Right cardiac atrium (tissue), 5 donors: ENCODE measurements around the gene OR56A1. TPM values are rescaled to one million over a fixed set of nuclear protein-coding genes. Genes with fewer than 3 reads are reported as not detected.

Source experiments
- ATAC-seq, 2 donors: fragments of 200-7000 bp; cut with Tn5 transposase; one replicate each; pipeline versions ENCODE4 v1.8.0 to v1.9.1; 2020; ENCODE audit warnings: moderate library complexity in 2 of 2, mild to moderate bottlenecking in 1 of 2
- DNase-seq, 3 donors: peaks; one replicate each; pipeline ENCODE4 v3.0.0-alpha.2; 2020
- H3K27ac ChIP-seq: one replicate; pipeline ENCODE4 v1.5.1; 2013; ENCODE audit warnings: mild to moderate bottlenecking, low read length, control low read depth, moderate library complexity
- H3K27me3 ChIP-seq: one replicate; pipeline ENCODE4 v1.6.1; 2013; ENCODE audit not compliant: control insufficient read depth, insufficient read depth
- H3K4me1 ChIP-seq: one replicate; pipeline ENCODE4 v1.6.1; 2013; ENCODE audit warnings: low read length; ENCODE audit not compliant: control insufficient read depth, insufficient read depth
- H3K4me3 ChIP-seq: one replicate; pipeline ENCODE4 v1.5.1; 2013; ENCODE audit warnings: low read length, control low read depth
- H3K9me3 ChIP-seq: one replicate; pipeline ENCODE4 v1.6.1; 2013; ENCODE audit warnings: low read length; ENCODE audit not compliant: control insufficient read depth
- WGBS: extraction: QIAGEN DNeasy Blood & Tissue Kit; methylation state at CpG from one replicate; pipeline ENCODE4 v1.1.7; 2013; 5-methylcytosine and 5-hydroxymethylcytosine counted together
- intact Hi-C, 4 donors: fragments of 100-400 bp; cut with DNase I; formaldehyde crosslinking; loops; one replicate each; pipeline versions ENCODE4 v1.11.0 to v1.14.0; 2022 to 2023
- polyA plus RNA-seq: library from polyadenylated mRNA; stranded (reverse); fragments of 200-250 nt; gene quantifications from one replicate; pipeline ENCODE4 v1.2.3, GENCODE V29; 2013
- total RNA-seq, 4 donors: library from RNA; stranded (reverse); fragmentation: NEBNext Ultra II Directional; extraction: Animal tissue kit (Norgen Biotek cat#: 25700); gene quantifications; one replicate each; pipeline ENCODE4 v1.2.1, GENCODE V29; 2021
- donor health status: healthy with polysubstance abuse.
- donor health status: DM: no; HTN: yes; CAD: no.
- donor health status: DM: no; HTN: no; CAD: no.
- donor health status: DM: no; HTN: yes; CAD: no; lungs with severe emphysema.
- donor health status: DM: yes; HTN: yes; CAD: no.

Gene OR56A1
- total and polyA plus RNA-seq, 5 donors: not detected

GRCh38 chr11:6027501-6027900 is 3.1 kb downstream of the OR56A1 start:
- Histone ChIP-seq H3K4me3 (no peak overlapping the region), H3K27me3 (no peaks in the 10 kb centered on the region), H3K4me1 (no peaks in the 10 kb centered on the region), H3K9me3 (no peaks in the 10 kb centered on the region), H3K27ac (no peak overlapping the region)
- 89% methylated on average over 1 of the region's 1 CpG for WGBS
- DNase-seq (no peak), ATAC-seq (no peak)
- intact Hi-C loops: loop anchor here in 3 of 4 donors (5.0 to 10.0 kb wide), 3 partner anchors 287 to 327 kb away; no protein-coding TSS in a partner anchor

- DNase-seq: no peak
- Histone ChIP-seq H3K27me3 (no peaks in the 10 kb centered on the region), H3K4me1 (no peaks in the 10 kb centered on the region), H3K4me3 (no peak overlapping the region), H3K27ac (no peak overlapping the region), H3K9me3 (no peaks in the 10 kb centered on the region)
- no peak for ATAC-seq
- 54% methylated on average over 2 of the region's 2 CpGs for WGBS
- intact Hi-C loops: loop anchor here in 3 of 4 donors (5.0 to 10.0 kb wide), 3 partner anchors 290 to 330 kb away; no protein-coding TSS in a partner anchor
These were observed 5.5 kb downstream of the OR56A1 start for GRCh38 chr11:6025056-6025455.

GRCh38 chr11:6022956-6023355 is 7.6 kb downstream of the OR56A1 start:
- DNase-seq: no peak

GRCh38 chr11:6013042-6013441 is 17.5 kb downstream of the OR56A1 start:
- DNase-seq: no peak
- H3K9me3 ChIP-seq: no peaks in the 10 kb centered on the region
- 69% methylated on average over 3 of the region's 3 CpGs for WGBS
- no peaks in the 10 kb centered on the region for H3K4me1 ChIP-seq
- H3K4me3 ChIP-seq: no peak overlapping the region
- H3K27ac ChIP-seq: no peak overlapping the region
- intact Hi-C loops: no loop called here
- no peak for ATAC-seq
- no peaks in the 10 kb centered on the region for H3K27me3 ChIP-seq

More at GRCh38 chr11:6022956-6023355, 7.6 kb downstream of the OR56A1 start:
- intact Hi-C loops: loop anchor here in 3 of 4 donors (2.0 to 10.0 kb wide), 4 partner anchors 292 to 339 kb away; no protein-coding TSS in a partner anchor
- ATAC-seq: peak; percentile 74 to 78
- H3K27me3 ChIP-seq: no peaks in the 10 kb centered on the region
- no peak overlapping the region for H3K27ac ChIP-seq
- no peak overlapping the region for H3K4me3 ChIP-seq
- no peaks in the 10 kb centered on the region for H3K9me3 ChIP-seq
- WGBS: 0% methylated on average over 4 of the region's 4 CpGs
- H3K4me1 ChIP-seq: no peaks in the 10 kb centered on the region

- peaks cover 3% of the 10 kb centered on the region for H3K27me3 ChIP-seq
- no peak overlapping the region for H3K4me3 ChIP-seq
- H3K27ac ChIP-seq: no peak overlapping the region
- intact Hi-C loops: no loop called here
- ATAC-seq: no peak
- WGBS: 73% methylated on average over 4 of the region's 4 CpGs
- no peaks in the 10 kb centered on the region for H3K9me3 ChIP-seq
- no peaks in the 10 kb centered on the region for H3K4me1 ChIP-seq
- no peak for DNase-seq
These were observed 18.4 kb downstream of the OR56A1 start for GRCh38 chr11:6012035-6012668.

- no peak within 1 kb of the TSS for H3K27ac ChIP-seq
- no peaks in the 10 kb centered on the region for H3K4me1 ChIP-seq
- no peaks in the 10 kb centered on the region for H3K9me3 ChIP-seq
- H3K4me3 ChIP-seq: no peak within 1 kb of the TSS
- no peak for DNase-seq
- H3K27me3 ChIP-seq: peaks cover 3% of the 10 kb centered on the region
- ATAC-seq: no peak
- intact Hi-C loops: no loop called here
These were observed 23.7 kb downstream of the OR56A1 start, which contains the start of gene OR56A4 for GRCh38 chr11:6006846-6007245. TSS of gene OR56A4 (minus strand) at chr11:6006946. CDS start at chr11:6002992, 3,954 bp downstream.

GRCh38 chr11:6006395-6006794 is 24.2 kb downstream of the OR56A1 start:
- no peak overlapping the region for H3K27ac ChIP-seq
- H3K9me3 ChIP-seq: no peaks in the 10 kb centered on the region
- intact Hi-C loops: no loop called here
- ATAC-seq (no peak), DNase-seq (no peak)
- H3K4me1 ChIP-seq: no peaks in the 10 kb centered on the region
- no peak overlapping the region for H3K4me3 ChIP-seq
- peaks cover 3% of the 10 kb centered on the region for H3K27me3 ChIP-seq

- no peaks in the 10 kb centered on the region for H3K9me3 ChIP-seq
- 51% methylated on average over 7 of the region's 7 CpGs for WGBS
- intact Hi-C loops: no loop called here
- H3K4me1 ChIP-seq: no peaks in the 10 kb centered on the region
- DNase-seq: no peak
- ATAC-seq: no peak
- H3K27ac ChIP-seq: no peak overlapping the region
- H3K4me3 ChIP-seq: no peak overlapping the region
- no peaks in the 10 kb centered on the region for H3K27me3 ChIP-seq
These were observed 28.3 kb downstream of the OR56A1 start for GRCh38 chr11:6002202-6002699.

- Histone ChIP-seq H3K9me3 (no peaks in the 10 kb centered on the region), H3K4me3 (no peak overlapping the region), H3K27me3 (no peaks in the 10 kb centered on the region), H3K4me1 (no peaks in the 10 kb centered on the region), H3K27ac (no peak overlapping the region)
- peak in 1 of 3 donors; percentile 41 for DNase-seq
- intact Hi-C loops: no loop called here
- ATAC-seq: no peak
- WGBS: 88% methylated on average over 14 of the region's 14 CpGs
These were observed 35.8 kb downstream of the OR56A1 start for GRCh38 chr11:5994791-5995190.

GRCh38 chr11:5992604-5993251 is 37.8 kb downstream of the OR56A1 start:
- ATAC-seq: no peak

GRCh38 chr11:5992150-5992549 is 38.4 kb downstream of the OR56A1 start:
- ATAC-seq (peak in 1 of 2 donors; percentile 80), DNase-seq (no peak)
- no peaks in the 10 kb centered on the region for H3K27me3 ChIP-seq
- intact Hi-C loops: no loop called here
- H3K4me1 ChIP-seq: no peaks in the 10 kb centered on the region
- no peaks in the 10 kb centered on the region for H3K9me3 ChIP-seq
- no peak overlapping the region for H3K27ac ChIP-seq
- WGBS: 61% methylated on average over 3 of the region's 3 CpGs
- no peak overlapping the region for H3K4me3 ChIP-seq

More at GRCh38 chr11:5992604-5993251, 37.8 kb downstream of the OR56A1 start:
- 60% methylated on average over 3 of the region's 3 CpGs for WGBS
- intact Hi-C loops: no loop called here
- H3K27me3 ChIP-seq: no peaks in the 10 kb centered on the region
- no peak overlapping the region for H3K4me3 ChIP-seq
- H3K27ac ChIP-seq: no peak overlapping the region
- no peak for DNase-seq
- H3K9me3 ChIP-seq: no peaks in the 10 kb centered on the region
- no peaks in the 10 kb centered on the region for H3K4me1 ChIP-seq
